ENCODE measurements around the gene PTPRN2.

Gene PTPRN2

DNA sequence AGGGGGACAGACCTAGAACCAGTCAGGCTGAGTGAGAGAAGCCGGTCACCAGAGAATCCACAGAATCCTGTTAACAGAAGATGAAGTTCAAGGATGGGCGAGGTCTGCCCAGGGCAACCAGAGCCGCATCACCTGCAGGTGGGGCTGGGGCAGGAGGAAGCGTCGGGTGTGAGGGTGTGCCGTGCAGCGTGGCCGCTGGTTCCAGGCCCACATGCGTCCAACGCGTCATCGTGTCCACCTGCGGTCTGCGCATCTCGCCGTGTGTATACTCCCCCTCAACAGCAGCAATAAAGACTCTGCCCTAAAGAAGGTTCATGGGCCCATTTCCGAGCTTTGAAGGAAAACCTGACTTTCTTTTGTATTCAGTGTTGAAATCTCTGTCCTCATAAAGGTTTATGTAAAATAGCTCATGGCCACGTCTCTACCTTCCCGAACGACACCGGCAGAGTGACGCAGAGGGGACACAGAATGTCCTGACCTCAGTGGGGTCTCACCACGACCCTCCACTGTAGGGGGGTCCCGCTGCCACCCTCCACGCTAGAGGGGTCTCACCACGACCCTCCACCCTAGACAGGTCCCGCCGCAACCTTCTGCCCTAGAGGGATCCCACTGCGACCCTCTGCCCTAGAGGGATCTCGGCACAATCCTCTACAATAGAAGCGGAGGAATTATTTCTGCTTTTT lies 446.9 kb downstream of the PTPRN2 start:
- DNase-seq (ENCODE audit: low read depth): no peak
- no peak overlapping the region for H3K4me3 ChIP-seq (ENCODE audit: low read depth, low read length)
- TF ChIP-seq, protein P1, sequence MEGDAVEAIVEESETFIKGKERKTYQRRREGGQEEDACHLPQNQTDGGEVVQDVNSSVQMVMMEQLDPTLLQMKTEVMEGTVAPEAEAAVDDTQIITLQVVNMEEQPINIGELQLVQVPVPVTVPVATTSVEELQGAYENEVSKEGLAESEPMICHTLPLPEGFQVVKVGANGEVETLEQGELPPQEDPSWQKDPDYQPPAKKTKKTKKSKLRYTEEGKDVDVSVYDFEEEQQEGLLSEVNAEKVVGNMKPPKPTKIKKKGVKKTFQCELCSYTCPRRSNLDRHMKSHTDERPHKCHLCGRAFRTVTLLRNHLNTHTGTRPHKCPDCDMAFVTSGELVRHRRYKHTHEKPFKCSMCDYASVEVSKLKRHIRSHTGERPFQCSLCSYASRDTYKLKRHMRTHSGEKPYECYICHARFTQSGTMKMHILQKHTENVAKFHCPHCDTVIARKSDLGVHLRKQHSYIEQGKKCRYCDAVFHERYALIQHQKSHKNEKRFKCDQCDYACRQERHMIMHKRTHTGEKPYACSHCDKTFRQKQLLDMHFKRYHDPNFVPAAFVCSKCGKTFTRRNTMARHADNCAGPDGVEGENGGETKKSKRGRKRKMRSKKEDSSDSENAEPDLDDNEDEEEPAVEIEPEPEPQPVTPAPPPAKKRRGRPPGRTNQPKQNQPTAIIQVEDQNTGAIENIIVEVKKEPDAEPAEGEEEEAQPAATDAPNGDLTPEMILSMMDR (IDR thresholded peaks at IDR 0.05; ENCODE audit: low read depth, low read length, missing control alignments): no peak

- no peak for DNase-seq (ENCODE audit: low read depth)
- TF ChIP-seq, protein P1 (IDR thresholded peaks at IDR 0.05; ENCODE audit: low read depth, low read length, missing control alignments): no peak
- no peak overlapping the region for H3K4me3 ChIP-seq (ENCODE audit: low read depth, low read length)
These were observed 448.1 kb downstream of the PTPRN2 start for GRCh38 chr7:158139499-158139898.

DNA sequence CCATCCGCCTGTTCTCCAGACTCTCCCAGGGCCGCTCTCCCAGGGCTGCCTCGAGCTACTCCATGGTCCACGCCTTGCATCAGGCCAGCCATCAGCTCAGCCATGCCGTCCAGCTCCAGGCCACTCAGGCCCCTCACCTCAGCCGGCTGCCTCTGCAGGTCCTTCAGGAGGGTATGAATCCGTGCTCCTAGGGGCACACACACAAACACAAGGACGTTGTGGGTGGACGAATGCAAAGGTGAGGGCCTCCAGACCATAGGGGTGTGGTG lies 449.4 kb downstream of the PTPRN2 start:
- TF ChIP-seq, protein P1 (IDR thresholded peaks at IDR 0.05; ENCODE audit: low read depth, low read length, missing control alignments): no peak
- no peak overlapping the region for H3K4me3 ChIP-seq (ENCODE audit: low read depth, low read length)
- DNase-seq (ENCODE audit: low read depth): no peak

GRCh38 chr7:158137516-158138328 lies 449.9 kb downstream of the PTPRN2 start:
- DNase-seq (ENCODE audit: low read depth): no peak
- TF ChIP-seq, protein P1 (IDR thresholded peaks at IDR 0.05; ENCODE audit: low read depth, low read length, missing control alignments): no peak
- no peak overlapping the region for H3K4me3 ChIP-seq (ENCODE audit: low read depth, low read length)

- TF ChIP-seq, protein P1 (IDR thresholded peaks at IDR 0.05; ENCODE audit: low read depth, low read length, missing control alignments): no peak
- no peak for DNase-seq (ENCODE audit: low read depth)
- H3K4me3 ChIP-seq (ENCODE audit: low read depth, low read length): no peak overlapping the region
These were observed 451.7 kb downstream of the PTPRN2 start for GRCh38 chr7:158135931-158136330.

- TF ChIP-seq, protein P1 (IDR thresholded peaks at IDR 0.05; ENCODE audit: low read depth, low read length, missing control alignments): no peak
- DNase-seq (ENCODE audit: low read depth): no peak
- no peak overlapping the region for H3K4me3 ChIP-seq (ENCODE audit: low read depth, low read length)
These were observed 452.8 kb downstream of the PTPRN2 start for GRCh38 chr7:158134824-158135223.
